HG02943 (cell line): Measurements from ENCODE around the gene PELO.

Experiments
- ATAC-seq: cut with Tn5 transposase; IDR thresholded peaks from one replicate; pipeline ENCODE4 v1.9.1; 2021; ENCODE audit warnings: mild to moderate bottlenecking, low read depth, moderate library complexity; ENCODE audit not compliant: unreplicated experiment

Gene PELO

GRCh38 chr5:52824827-52825226 lies 37.1 kb downstream of the PELO start:
- no peak for ATAC-seq

DNA sequence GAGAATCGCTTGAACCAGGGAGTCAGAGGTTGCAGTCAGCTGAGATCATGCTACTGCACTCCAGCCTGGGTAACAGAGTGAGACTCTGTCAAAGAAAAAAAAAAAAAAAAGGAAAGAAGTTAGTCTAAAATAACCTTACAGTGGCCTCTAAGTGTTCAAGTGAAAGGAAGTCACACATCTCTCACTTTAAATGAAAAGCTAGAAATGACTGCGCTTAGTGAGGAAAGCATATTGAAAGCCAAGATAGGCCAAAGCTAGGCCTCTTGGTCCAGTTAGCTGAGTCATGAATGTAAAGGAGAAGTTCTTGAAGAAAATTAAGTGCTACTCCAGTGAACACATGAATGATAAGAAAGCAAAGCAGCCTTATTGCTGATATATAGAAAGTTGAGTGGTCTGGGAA lies 38.1 kb downstream of the PELO start:
- ATAC-seq = no peak

DNA sequence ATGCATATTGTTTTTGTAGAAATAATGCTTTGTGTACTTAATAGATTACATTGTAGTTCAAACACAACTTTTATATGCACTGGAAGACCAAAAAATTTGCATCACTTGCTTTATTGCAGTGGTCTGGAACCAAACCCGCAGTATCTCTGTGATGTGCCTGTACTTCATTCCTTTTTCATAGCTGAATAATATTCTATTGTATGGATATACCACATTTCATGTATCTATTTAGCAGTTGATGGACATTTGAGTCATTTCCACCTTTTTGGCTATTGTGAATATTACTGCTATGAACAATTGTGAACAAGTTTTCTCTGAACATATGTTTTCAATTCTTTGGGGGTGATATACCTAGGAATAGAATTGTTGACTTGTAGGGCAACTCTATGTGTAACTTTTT lies 40.1 kb downstream of the PELO start:
- ATAC-seq = no peak

DNA sequence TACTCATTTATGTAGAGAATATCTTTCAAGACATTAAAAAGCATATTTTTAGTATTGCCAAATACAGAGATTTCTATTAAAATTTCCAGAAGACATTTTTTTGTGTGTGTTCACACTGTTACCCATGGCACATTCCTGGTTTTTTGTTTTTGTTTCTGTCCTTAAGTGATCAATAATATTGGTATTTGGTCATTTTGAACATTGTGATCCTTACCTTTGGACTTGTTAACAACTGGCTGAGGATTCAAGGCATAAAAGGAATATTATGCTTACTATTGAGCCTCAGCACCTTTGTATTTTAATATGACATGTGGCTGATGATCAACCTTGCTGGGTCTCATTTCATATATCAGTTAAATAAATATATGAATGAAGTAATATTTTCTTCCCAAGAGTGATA lies 41.9 kb downstream of the PELO start:
- ATAC-seq = no peak

DNA sequence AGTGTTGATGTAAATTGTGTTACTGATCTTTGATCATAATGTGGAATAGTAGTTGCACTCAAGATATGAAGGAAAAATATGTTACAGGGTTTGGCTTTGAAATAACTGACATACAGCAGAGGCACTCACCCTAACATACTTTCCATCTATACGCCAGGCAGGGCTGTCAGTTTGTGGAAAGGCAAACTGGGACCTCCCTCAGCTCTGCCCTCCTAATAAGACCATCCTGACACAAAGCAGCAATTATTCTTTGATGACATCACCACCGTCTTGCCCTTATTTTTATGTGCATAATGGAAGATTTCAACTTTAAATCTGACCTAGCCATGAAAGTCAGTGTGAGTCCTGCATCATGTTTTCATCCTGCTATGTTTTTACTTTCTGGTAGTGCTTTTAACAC lies 42.9 kb downstream of the PELO start:
- ATAC-seq = no peak

GRCh38 chr5:52831786-52832511 lies 44.2 kb downstream of the PELO start:
- no peak for ATAC-seq

GRCh38 chr5:52834320-52834719 lies 46.6 kb downstream of the PELO start:
- ATAC-seq = no peak

GRCh38 chr5:52837068-52837467 lies 49.4 kb downstream of the PELO start:
- no peak for ATAC-seq
